Measurements from ENCODE around the gene IMMP2L. TPM values are rescaled to one million over a fixed set of nuclear protein-coding genes. Genes with fewer than 3 reads are reported as not detected.

IMMP2L gene
- total RNA-seq, 1 experiment from 2014 or later: 8.8 TPM

DNA sequence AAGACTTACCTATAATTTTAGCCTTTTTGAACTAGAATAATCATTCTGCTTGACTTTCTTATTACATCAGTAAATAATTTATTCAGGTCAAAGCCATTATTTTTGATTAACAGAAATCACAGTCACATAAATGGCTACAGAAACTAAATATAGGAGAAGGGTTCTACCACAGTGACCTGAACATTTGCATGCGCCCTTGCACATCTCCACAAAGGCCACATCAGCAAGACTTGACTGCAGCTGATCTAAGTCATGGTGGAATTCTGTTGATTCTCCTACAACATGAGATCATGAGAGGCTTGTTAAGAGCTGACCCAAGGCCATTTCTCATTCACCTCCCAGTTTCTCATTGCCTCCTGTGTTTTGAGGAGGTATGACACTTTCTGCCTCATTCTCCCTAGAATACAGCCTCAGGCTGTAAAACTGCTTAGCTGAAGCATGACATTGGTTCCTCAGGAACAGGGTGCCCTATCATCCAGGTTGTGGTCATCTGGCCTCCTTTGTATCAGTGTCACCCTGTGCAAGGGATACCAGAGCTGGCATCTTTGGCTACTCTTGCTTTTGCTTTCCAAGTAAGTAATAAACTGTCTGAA is 6.7 kb upstream of the IMMP2L start:
- no peak for TF ChIP-seq POLR2AphosphoS5 (IDR thresholded peaks at IDR 0.05; ENCODE audit: low read depth, low read length)
- TF ChIP-seq, protein P1, sequence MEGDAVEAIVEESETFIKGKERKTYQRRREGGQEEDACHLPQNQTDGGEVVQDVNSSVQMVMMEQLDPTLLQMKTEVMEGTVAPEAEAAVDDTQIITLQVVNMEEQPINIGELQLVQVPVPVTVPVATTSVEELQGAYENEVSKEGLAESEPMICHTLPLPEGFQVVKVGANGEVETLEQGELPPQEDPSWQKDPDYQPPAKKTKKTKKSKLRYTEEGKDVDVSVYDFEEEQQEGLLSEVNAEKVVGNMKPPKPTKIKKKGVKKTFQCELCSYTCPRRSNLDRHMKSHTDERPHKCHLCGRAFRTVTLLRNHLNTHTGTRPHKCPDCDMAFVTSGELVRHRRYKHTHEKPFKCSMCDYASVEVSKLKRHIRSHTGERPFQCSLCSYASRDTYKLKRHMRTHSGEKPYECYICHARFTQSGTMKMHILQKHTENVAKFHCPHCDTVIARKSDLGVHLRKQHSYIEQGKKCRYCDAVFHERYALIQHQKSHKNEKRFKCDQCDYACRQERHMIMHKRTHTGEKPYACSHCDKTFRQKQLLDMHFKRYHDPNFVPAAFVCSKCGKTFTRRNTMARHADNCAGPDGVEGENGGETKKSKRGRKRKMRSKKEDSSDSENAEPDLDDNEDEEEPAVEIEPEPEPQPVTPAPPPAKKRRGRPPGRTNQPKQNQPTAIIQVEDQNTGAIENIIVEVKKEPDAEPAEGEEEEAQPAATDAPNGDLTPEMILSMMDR (IDR thresholded peaks at IDR 0.05): no peak
- no peak for TF ChIP-seq SIN3A (IDR thresholded peaks at IDR 0.05; ENCODE audit: borderline replicate concordance, insufficient read depth, low read depth, low read length)
- Histone ChIP-seq H3K4me3 (ENCODE audit: low read depth in 2 of 2, low read length in 2 of 2) (no peak overlapping the region), H3K27me3 (ENCODE audit: control insufficient read depth, insufficient read depth, low read length) (no peaks in the 10 kb centered on the region), H3K27ac (ENCODE audit: low read length) (no peak overlapping the region), H3K4me1 (ENCODE audit: control insufficient read depth, insufficient read depth, low read length) (no peaks in the 10 kb centered on the region), H3K9me3 (ENCODE audit: control insufficient read depth, insufficient read depth, low read depth, low read length) (0 out of 2 replicates have a peak, but pooled peaks cover 6% of the 10 kb centered on the region), H3K36me3 (ENCODE audit: control insufficient read depth, insufficient read depth, low read length) (no peaks in the 10 kb centered on the region)
- intact Hi-C loops (cut with micrococcal nuclease; ENCODE audit: unreplicated experiment) (no loop called here), in situ Hi-C loops (cut with HindIII; ENCODE audit: low pct_unique_long_range_greater_than_20kb, low sequenced_read_pairs) (no loop called here)
- ChIA-PET POLR2A (no interaction called here), CTCF (no interaction called here)
- no TSS peak for BruUV-seq (replicated peaks)
- no peak for DNase-seq (ENCODE audit: low read depth, low spot score)
- ATAC-seq: no peak

DNA sequence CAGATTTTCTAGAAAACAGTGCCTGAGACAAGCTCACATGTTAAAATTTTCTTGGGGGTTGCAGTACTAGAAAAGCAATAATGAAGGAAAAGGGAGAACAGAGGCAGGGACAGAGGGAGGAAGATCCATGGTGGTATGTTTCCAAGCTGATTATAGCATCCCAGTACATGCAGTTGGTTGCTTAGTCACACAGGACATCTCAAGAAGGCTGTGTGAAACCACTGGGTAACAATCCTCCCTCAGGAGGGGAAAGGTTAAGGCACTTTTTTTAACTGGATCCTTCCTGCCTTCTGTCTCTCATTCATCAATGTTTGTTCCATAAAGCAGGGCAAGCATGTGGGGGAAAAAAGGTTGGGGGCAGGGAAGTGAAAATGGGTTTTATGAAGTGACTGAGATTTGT is 6.1 kb upstream of the IMMP2L start:
- no peak overlapping the region for H3K27ac ChIP-seq (ENCODE audit: low read length)
- intact Hi-C loops (cut with micrococcal nuclease; ENCODE audit: unreplicated experiment): no loop called here
- H3K4me3 ChIP-seq (ENCODE audit: low read depth in 2 of 2, low read length in 2 of 2): no peak overlapping the region
- ChIA-PET CTCF (no interaction called here), POLR2A (no interaction called here)
- no peaks in the 10 kb centered on the region for H3K36me3 ChIP-seq (ENCODE audit: control insufficient read depth, insufficient read depth, low read length)
- no peaks in the 10 kb centered on the region for H3K27me3 ChIP-seq (ENCODE audit: control insufficient read depth, insufficient read depth, low read length)
- no peaks in the 10 kb centered on the region for H3K4me1 ChIP-seq (ENCODE audit: control insufficient read depth, insufficient read depth, low read length)
- no TSS peak for BruUV-seq (replicated peaks)
- 0 out of 2 replicates have a peak, but pooled peaks cover 6% of the 10 kb centered on the region for H3K9me3 ChIP-seq (ENCODE audit: control insufficient read depth, insufficient read depth, low read depth, low read length)
- in situ Hi-C loops (cut with HindIII; ENCODE audit: low pct_unique_long_range_greater_than_20kb, low sequenced_read_pairs): no loop called here
- TF ChIP-seq POLR2AphosphoS5 (IDR thresholded peaks at IDR 0.05; ENCODE audit: low read depth, low read length) (no peak), SIN3A (IDR thresholded peaks at IDR 0.05; ENCODE audit: borderline replicate concordance, insufficient read depth, low read depth, low read length) (no peak), TCF7L2 (IDR thresholded peaks at IDR 0.05; ENCODE audit: low read depth, low read length) (no peak)
- TF ChIP-seq, protein P2, sequence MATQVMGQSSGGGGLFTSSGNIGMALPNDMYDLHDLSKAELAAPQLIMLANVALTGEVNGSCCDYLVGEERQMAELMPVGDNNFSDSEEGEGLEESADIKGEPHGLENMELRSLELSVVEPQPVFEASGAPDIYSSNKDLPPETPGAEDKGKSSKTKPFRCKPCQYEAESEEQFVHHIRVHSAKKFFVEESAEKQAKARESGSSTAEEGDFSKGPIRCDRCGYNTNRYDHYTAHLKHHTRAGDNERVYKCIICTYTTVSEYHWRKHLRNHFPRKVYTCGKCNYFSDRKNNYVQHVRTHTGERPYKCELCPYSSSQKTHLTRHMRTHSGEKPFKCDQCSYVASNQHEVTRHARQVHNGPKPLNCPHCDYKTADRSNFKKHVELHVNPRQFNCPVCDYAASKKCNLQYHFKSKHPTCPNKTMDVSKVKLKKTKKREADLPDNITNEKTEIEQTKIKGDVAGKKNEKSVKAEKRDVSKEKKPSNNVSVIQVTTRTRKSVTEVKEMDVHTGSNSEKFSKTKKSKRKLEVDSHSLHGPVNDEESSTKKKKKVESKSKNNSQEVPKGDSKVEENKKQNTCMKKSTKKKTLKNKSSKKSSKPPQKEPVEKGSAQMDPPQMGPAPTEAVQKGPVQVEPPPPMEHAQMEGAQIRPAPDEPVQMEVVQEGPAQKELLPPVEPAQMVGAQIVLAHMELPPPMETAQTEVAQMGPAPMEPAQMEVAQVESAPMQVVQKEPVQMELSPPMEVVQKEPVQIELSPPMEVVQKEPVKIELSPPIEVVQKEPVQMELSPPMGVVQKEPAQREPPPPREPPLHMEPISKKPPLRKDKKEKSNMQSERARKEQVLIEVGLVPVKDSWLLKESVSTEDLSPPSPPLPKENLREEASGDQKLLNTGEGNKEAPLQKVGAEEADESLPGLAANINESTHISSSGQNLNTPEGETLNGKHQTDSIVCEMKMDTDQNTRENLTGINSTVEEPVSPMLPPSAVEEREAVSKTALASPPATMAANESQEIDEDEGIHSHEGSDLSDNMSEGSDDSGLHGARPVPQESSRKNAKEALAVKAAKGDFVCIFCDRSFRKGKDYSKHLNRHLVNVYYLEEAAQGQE (IDR thresholded peaks at IDR 0.05; ENCODE audit: insufficient read depth in 1 of 2, low read depth in 2 of 2, low read length in 1 of 2): no peak
- TF ChIP-seq, protein P1 (IDR thresholded peaks at IDR 0.05): no peak
- DNase-seq (ENCODE audit: low read depth, low spot score) (no peak), ATAC-seq (no peak)
